ENCODE data around the gene CLMP. TPM values are rescaled to one million over a fixed set of nuclear protein-coding genes. Genes with fewer than 3 reads are reported as not detected.

The CLMP gene
- total and polyA plus RNA-seq, 2 donors (not counting 1 experiment from before 2014, with no cell fraction given): 0.01 TPM; not detected in 1

DNA sequence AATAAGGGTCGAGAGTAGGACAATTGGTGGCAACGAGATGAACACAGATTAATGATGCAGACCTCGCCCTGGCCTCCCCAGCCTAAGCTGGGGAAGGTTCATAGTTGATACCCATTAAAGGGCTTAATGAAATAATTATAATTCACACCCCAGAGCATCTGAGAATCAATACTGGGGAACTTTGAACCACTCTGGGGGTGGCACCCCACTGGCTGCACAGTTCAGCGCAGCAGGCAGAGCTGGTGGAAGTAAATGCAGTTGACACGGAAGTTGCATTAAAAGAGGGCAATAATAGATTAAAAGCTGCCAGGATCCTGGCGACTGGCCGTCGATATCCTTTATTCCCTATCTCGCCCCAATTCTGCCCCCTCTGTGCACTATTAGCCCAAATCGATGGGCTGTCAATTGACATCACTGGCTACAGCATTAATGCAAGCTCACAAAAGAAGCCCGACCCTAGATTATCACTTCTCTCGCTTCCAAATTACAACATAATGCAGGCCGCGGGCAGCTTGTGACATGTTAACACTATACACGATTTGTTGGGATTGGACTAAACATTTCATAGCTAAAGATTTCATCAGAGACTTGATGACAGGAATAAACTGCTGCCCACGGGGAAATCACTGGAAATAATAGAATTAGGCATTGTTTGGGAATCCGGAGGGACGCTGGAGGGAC lies 147.6 kb downstream of the CLMP start:
- TF ChIP-seq EZH2 (IDR thresholded peaks at IDR 0.05; ENCODE audit: borderline replicate concordance, insufficient read depth, low read depth, low read length, poor library complexity, severe bottlenecking): no peak
- TF ChIP-seq, protein P1, sequence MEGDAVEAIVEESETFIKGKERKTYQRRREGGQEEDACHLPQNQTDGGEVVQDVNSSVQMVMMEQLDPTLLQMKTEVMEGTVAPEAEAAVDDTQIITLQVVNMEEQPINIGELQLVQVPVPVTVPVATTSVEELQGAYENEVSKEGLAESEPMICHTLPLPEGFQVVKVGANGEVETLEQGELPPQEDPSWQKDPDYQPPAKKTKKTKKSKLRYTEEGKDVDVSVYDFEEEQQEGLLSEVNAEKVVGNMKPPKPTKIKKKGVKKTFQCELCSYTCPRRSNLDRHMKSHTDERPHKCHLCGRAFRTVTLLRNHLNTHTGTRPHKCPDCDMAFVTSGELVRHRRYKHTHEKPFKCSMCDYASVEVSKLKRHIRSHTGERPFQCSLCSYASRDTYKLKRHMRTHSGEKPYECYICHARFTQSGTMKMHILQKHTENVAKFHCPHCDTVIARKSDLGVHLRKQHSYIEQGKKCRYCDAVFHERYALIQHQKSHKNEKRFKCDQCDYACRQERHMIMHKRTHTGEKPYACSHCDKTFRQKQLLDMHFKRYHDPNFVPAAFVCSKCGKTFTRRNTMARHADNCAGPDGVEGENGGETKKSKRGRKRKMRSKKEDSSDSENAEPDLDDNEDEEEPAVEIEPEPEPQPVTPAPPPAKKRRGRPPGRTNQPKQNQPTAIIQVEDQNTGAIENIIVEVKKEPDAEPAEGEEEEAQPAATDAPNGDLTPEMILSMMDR (IDR thresholded peaks at IDR 0.05): no peak
- Mint-ChIP-seq H3K27ac (no peak overlapping the region), H3K4me1 (no peaks in the 10 kb centered on the region), H3K9me3 (ENCODE audit: insufficient read depth) (no peaks in the 10 kb centered on the region), H3K4me3 (no peak overlapping the region), H3K27me3 (no peaks in the 10 kb centered on the region)
- H4K20me1 ChIP-seq (ENCODE audit: control insufficient read depth, insufficient read depth, low read length, poor library complexity, severe bottlenecking): no peaks in the 10 kb centered on the region
- H3K9ac ChIP-seq (ENCODE audit: low read length): no peak overlapping the region
- intact Hi-C loops (cut with micrococcal nuclease): no loop called here
- ChIA-PET POLR2A (no interaction called here), CTCF (interaction anchor here (0.5 to 2.2 kb wide), 2 partner anchors 9 to 206 kb away, joined by 3 to 10 read pairs; no protein-coding TSS in a partner anchor)
- H2AFZ ChIP-seq (ENCODE audit: insufficient read depth, low read depth, low read length, poor library complexity, severe bottlenecking): no peak overlapping the region
- H3K27me3 ChIP-seq (replicated peaks in 1 of 4; ENCODE audit: control extremely low read depth in 1 of 4, control insufficient read depth in 3 of 4, insufficient read depth in 4 of 4, low read length in 3 of 4): no peaks in the 10 kb centered on the region
- no peak overlapping the region for H3K27ac ChIP-seq (ENCODE audit: low read length in 2 of 2)
- 93% methylated on average over 15 of the region's 18 CpGs for WGBS (ENCODE audit: insufficient coverage)
- H3K4me3 ChIP-seq (ENCODE audit: control extremely low read depth in 1 of 5, extremely low read depth in 1 of 5, insufficient read depth in 1 of 5, low read depth in 2 of 5, low read length in 4 of 5): no peak overlapping the region
- no peak for ATAC-seq (ENCODE audit: low read depth)
- H3K4me1 ChIP-seq (ENCODE audit: control insufficient read depth in 2 of 2, insufficient read depth in 2 of 2, low read length in 2 of 2): no peaks in the 10 kb centered on the region
- no peak overlapping the region for H3K4me2 ChIP-seq (replicated peaks; ENCODE audit: low read depth, low read length, poor library complexity, severe bottlenecking)
- DNase-seq: no peak
- H3K9me3 ChIP-seq (ENCODE audit: control extremely low read depth in 1 of 3, control insufficient read depth in 2 of 3, insufficient read depth in 1 of 3, low read length in 2 of 3): no peaks in the 10 kb centered on the region
- H3K79me2 ChIP-seq (ENCODE audit: control insufficient read depth, insufficient read depth, low read length): no peaks in the 10 kb centered on the region
- H3K36me3 ChIP-seq (replicated peaks in 1 of 2; ENCODE audit: control extremely low read depth in 1 of 2, control insufficient read depth in 1 of 2, extremely low read depth in 1 of 2, insufficient read depth in 2 of 2, low read length in 1 of 2): no peaks in the 10 kb centered on the region

GRCh38 chr11:123046473-123047259 lies 148.4 kb downstream of the CLMP start:
- ChIA-PET CTCF (interaction anchor here (0.7 to 2.2 kb wide), 3 partner anchors 10 to 166 kb away, joined by 3 to 10 read pairs (median 4); no protein-coding TSS in a partner anchor), POLR2A (no interaction called here)
- TF ChIP-seq, protein P1 (IDR thresholded peaks at IDR 0.05): no peak
- no peak for TF ChIP-seq EZH2 (IDR thresholded peaks at IDR 0.05; ENCODE audit: borderline replicate concordance, insufficient read depth, low read depth, low read length, poor library complexity, severe bottlenecking)
- DNase-seq (no peak), ATAC-seq (ENCODE audit: low read depth) (no peak)
- Histone ChIP-seq H3K27me3 (replicated peaks in 1 of 4; ENCODE audit: control extremely low read depth in 1 of 4, control insufficient read depth in 3 of 4, insufficient read depth in 4 of 4, low read length in 3 of 4) (no peaks in the 10 kb centered on the region), H3K36me3 (replicated peaks in 1 of 2; ENCODE audit: control extremely low read depth in 1 of 2, control insufficient read depth in 1 of 2, extremely low read depth in 1 of 2, insufficient read depth in 2 of 2, low read length in 1 of 2) (no peaks in the 10 kb centered on the region), H3K4me2 (replicated peaks; ENCODE audit: low read depth, low read length, poor library complexity, severe bottlenecking) (no peak overlapping the region), H3K79me2 (ENCODE audit: control insufficient read depth, insufficient read depth, low read length) (no peaks in the 10 kb centered on the region), H4K20me1 (ENCODE audit: control insufficient read depth, insufficient read depth, low read length, poor library complexity, severe bottlenecking) (no peaks in the 10 kb centered on the region), H3K4me1 (ENCODE audit: control insufficient read depth in 2 of 2, insufficient read depth in 2 of 2, low read length in 2 of 2) (no peaks in the 10 kb centered on the region), H2AFZ (ENCODE audit: insufficient read depth, low read depth, low read length, poor library complexity, severe bottlenecking) (no peak overlapping the region), H3K27ac (ENCODE audit: low read length in 2 of 2) (no peak overlapping the region), H3K4me3 (ENCODE audit: control extremely low read depth in 1 of 5, extremely low read depth in 1 of 5, insufficient read depth in 1 of 5, low read depth in 2 of 5, low read length in 4 of 5) (no peak overlapping the region), H3K9ac (ENCODE audit: low read length) (no peak overlapping the region), H3K9me3 (ENCODE audit: control extremely low read depth in 1 of 3, control insufficient read depth in 2 of 3, insufficient read depth in 1 of 3, low read length in 2 of 3) (no peaks in the 10 kb centered on the region)
- intact Hi-C loops (cut with micrococcal nuclease): no loop called here
- WGBS (ENCODE audit: insufficient coverage): 93% methylated on average over 1 of the region's 5 CpGs
- Mint-ChIP-seq H3K9me3 (ENCODE audit: insufficient read depth) (no peaks in the 10 kb centered on the region), H3K4me1 (no peaks in the 10 kb centered on the region), H3K4me3 (no peak overlapping the region), H3K27me3 (no peaks in the 10 kb centered on the region), H3K27ac (no peak overlapping the region)

All from B cell (primary cell).